GM21526 (cell line): ENCODE measurements around the gene EIF6.

ENCODE experiments used
- ATAC-seq: cut with Tn5 transposase; IDR thresholded peaks from one replicate; pipeline ENCODE4 v1.9.1; 2021; ENCODE audit warnings: moderate library complexity; ENCODE audit not compliant: unreplicated experiment, low FRiP score

The EIF6 gene

DNA sequence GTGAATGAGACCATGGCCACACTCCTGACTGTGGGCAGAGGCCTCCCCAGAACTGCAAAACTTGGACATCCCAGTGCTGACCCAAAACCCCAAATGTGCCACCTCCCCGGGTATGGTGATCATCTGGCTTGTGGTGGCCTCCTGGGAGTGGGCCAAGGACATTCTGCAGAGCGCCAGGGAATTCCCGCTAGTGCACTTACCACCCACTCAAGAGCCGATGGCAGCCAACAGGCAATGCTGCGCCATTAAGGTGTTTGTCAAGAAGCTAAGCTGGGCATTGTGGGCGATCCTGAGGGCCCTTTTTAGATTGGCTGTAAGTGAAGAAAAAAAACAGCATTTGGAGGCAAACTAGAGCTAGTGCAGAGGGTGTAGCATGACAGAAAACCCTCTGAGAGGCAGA is 48.7 kb downstream of the EIF6 start:
- ATAC-seq, result no peak

DNA sequence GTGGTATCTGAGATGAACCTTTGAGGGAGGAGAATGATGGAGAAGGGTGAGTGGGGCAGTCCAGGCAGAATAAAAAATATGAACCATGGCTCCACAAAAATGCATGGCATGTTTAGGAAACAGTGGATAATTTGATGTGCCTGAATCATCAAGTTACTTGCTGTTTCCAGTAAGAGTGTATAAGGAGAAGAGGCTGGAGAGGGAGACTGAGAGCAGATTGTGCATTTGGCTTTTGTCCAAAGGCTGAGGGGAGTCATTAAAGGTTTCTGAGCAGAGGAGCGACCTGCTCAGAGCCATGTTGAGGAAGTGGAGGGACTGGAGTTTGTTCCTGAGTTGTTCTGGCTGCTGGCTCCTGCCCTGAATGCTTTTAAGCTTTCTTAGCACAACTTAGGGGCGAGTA is 52.0 kb downstream of the EIF6 start:
- no peak for ATAC-seq
